WTC11 (cell line): ENCODE data around the gene PPP1R37. TPM values are rescaled to one million over a fixed set of nuclear protein-coding genes. Genes with fewer than 3 reads are reported as not detected.

Source experiments
- ATAC-seq: fragments of 200-7000 bp; cut with Tn5 transposase; 2 replicates; pipeline ENCODE4 v1.10.0; 2021; ENCODE audit warnings: mild to moderate bottlenecking, moderate library complexity
- CTCF ChIA-PET: fragments of 300-600 bp; sonication (Branson Sonifier 250); formaldehyde crosslinking; loops from one replicate; lab custom pipeline; 2021; ENCODE audit warnings: antibody characterized with exemption; lab: Charles Lee
- POLR2A ChIA-PET: fragments of 350-600 bp; sonication (Branson Sonifier 250); formaldehyde crosslinking; loops from one replicate; lab custom pipeline; 2021; ENCODE audit warnings: antibody characterized with exemption; lab: Charles Lee
- DNase-seq: peaks from one replicate; pipeline ENCODE4 v3.0.0; 2021; ENCODE audit warnings: low spot score
- H3K27ac Mint-ChIP-seq: 2 replicates; pipeline ENCODE4 v1.8.0; 2021; ENCODE audit warnings: mixed read lengths
- H3K27me3 Mint-ChIP-seq: 2 replicates; pipeline ENCODE4 v1.8.0; 2021; ENCODE audit warnings: low read depth, mild to moderate bottlenecking, moderate library complexity, mixed read lengths
- H3K36me3 Mint-ChIP-seq: 2 replicates; pipeline ENCODE4 v1.8.0; 2021; ENCODE audit warnings: mixed read lengths
- H3K4me1 Mint-ChIP-seq: 2 replicates; pipeline ENCODE4 v1.8.0; 2022; ENCODE audit warnings: mixed read lengths
- H3K4me3 Mint-ChIP-seq: 2 replicates; pipeline ENCODE4 v1.8.0; 2021; ENCODE audit warnings: mild to moderate bottlenecking, moderate library complexity, mixed read lengths
- H3K9me3 Mint-ChIP-seq: 2 replicates; pipeline ENCODE4 v1.8.0; 2021; ENCODE audit warnings: mixed read lengths
- ATF1 ChIP-seq: sonication (generic); formaldehyde crosslinking; IDR thresholded peaks from 2 replicates; pipeline ENCODE4 v1.8.1; 2023; ENCODE audit warnings: mild to moderate bottlenecking, moderate library complexity, missing genetic modification reagents
- ETV6 ChIP-seq: sonication (generic); formaldehyde crosslinking; IDR thresholded peaks from 2 replicates; pipeline ENCODE4 v1.8.1; 2022; ENCODE audit warnings: mild to moderate bottlenecking, missing genetic modification reagents
- GTF2I ChIP-seq: fragments of 250-450 bp; sonication (Bioruptor Pico); conservative IDR thresholded peaks from 2 replicates; pipeline ENCODE4 v1.4.0; 2021; ENCODE audit warnings: mild to moderate bottlenecking
- HMGA2 ChIP-seq: fragments of 250-450 bp; sonication (Bioruptor Pico); IDR thresholded peaks from 2 replicates; pipeline ENCODE4 v1.4.0; 2021; ENCODE audit warnings: mild to moderate bottlenecking, moderate library complexity
- IRF1 ChIP-seq: sonication (generic); formaldehyde crosslinking; IDR thresholded peaks from 2 replicates; pipeline ENCODE4 v1.8.0; 2023; ENCODE audit warnings: missing genetic modification reagents
- MYBL2 ChIP-seq: sonication (generic); formaldehyde crosslinking; IDR thresholded peaks from 2 replicates; pipeline ENCODE4 v1.8.1; 2023; ENCODE audit warnings: mild to moderate bottlenecking, moderate library complexity, missing genetic modification reagents
- NFE2L1 ChIP-seq: sonication (generic); formaldehyde crosslinking; IDR thresholded peaks from 2 replicates; pipeline ENCODE4 v1.8.1; 2023; ENCODE audit warnings: missing genetic modification reagents
- NR1H2 ChIP-seq: sonication (generic); formaldehyde crosslinking; IDR thresholded peaks from 2 replicates; pipeline ENCODE4 v1.9.0; 2021; ENCODE audit warnings: mild to moderate bottlenecking, moderate library complexity, missing genetic modification reagents
- NR2C2 ChIP-seq: sonication (generic); formaldehyde crosslinking; IDR thresholded peaks from 2 replicates; pipeline ENCODE4 v1.8.0; 2022; ENCODE audit warnings: mild to moderate bottlenecking, missing genetic modification reagents
- RELA ChIP-seq: sonication (generic); formaldehyde crosslinking; IDR thresholded peaks from 2 replicates; pipeline ENCODE4 v1.8.1; 2022; ENCODE audit warnings: missing genetic modification reagents, mild to moderate bottlenecking, borderline replicate concordance
- SOX15 ChIP-seq: fragments of 250-450 bp; sonication (Bioruptor Pico); IDR thresholded peaks from 2 replicates; pipeline ENCODE4 v1.9.0; 2021; ENCODE audit warnings: mild to moderate bottlenecking
- SP1 ChIP-seq: sonication (generic); formaldehyde crosslinking; conservative IDR thresholded peaks from 2 replicates; pipeline ENCODE4 v1.8.1; 2022; ENCODE audit warnings: missing genetic modification reagents
- ZNF138 ChIP-seq: sonication (generic); formaldehyde crosslinking; conservative IDR thresholded peaks from 2 replicates; pipeline ENCODE4 v1.8.1; 2022; ENCODE audit warnings: mild to moderate bottlenecking, moderate library complexity, missing genetic modification reagents
- ZNF219 ChIP-seq: sonication (generic); formaldehyde crosslinking; IDR thresholded peaks from 2 replicates; pipeline ENCODE4 v1.8.0; 2023; ENCODE audit warnings: missing genetic modification reagents, mild to moderate bottlenecking, borderline replicate concordance
- total RNA-seq: library from RNA; stranded (reverse); gene quantifications from 3 replicates; pipeline ENCODE4 v1.2.3, GENCODE V29; 2021
- TF ChIP-seq, protein P1 (sequence below): fragments of 250-450 bp; sonication (Bioruptor Pico); IDR thresholded peaks from 2 replicates; pipeline ENCODE4 v1.9.0; 2021; ENCODE audit warnings: mild to moderate bottlenecking, borderline replicate concordance
- TF ChIP-seq, protein P2 (sequence below): sonication (generic); formaldehyde crosslinking; IDR thresholded peaks from 2 replicates; pipeline ENCODE4 v1.8.0; 2023; ENCODE audit warnings: missing genetic modification reagents, mild to moderate bottlenecking, borderline replicate concordance
- TF ChIP-seq, protein P3 (sequence below): fragments of 250-450 bp; sonication (Bioruptor Pico); conservative IDR thresholded peaks from 2 replicates; pipeline ENCODE4 v1.9.0; 2021; ENCODE audit warnings: mild to moderate bottlenecking

PPP1R37 gene
- total RNA-seq, 1 experiment from 2014 or later, result 35.4 TPM

GRCh38 chr19:45063851-45064801 lies 28.9 kb upstream of the PPP1R37 start:
- no peak for DNase-seq
- no peak overlapping the region for H3K27ac Mint-ChIP-seq
- POLR2A ChIA-PET, result no interaction called here
- peaks cover 40% of the 10 kb centered on the region for H3K36me3 Mint-ChIP-seq
- H3K4me3 Mint-ChIP-seq, result no peak overlapping the region
- H3K4me1 Mint-ChIP-seq, result peaks cover 3% of the 10 kb centered on the region; the same call in 1 of the 2 replicates
- H3K9me3 Mint-ChIP-seq, result no peaks in the 10 kb centered on the region
- no peaks in the 10 kb centered on the region for H3K27me3 Mint-ChIP-seq
- CTCF ChIA-PET, result no interaction called here
- TF ChIP-seq, protein P1, sequence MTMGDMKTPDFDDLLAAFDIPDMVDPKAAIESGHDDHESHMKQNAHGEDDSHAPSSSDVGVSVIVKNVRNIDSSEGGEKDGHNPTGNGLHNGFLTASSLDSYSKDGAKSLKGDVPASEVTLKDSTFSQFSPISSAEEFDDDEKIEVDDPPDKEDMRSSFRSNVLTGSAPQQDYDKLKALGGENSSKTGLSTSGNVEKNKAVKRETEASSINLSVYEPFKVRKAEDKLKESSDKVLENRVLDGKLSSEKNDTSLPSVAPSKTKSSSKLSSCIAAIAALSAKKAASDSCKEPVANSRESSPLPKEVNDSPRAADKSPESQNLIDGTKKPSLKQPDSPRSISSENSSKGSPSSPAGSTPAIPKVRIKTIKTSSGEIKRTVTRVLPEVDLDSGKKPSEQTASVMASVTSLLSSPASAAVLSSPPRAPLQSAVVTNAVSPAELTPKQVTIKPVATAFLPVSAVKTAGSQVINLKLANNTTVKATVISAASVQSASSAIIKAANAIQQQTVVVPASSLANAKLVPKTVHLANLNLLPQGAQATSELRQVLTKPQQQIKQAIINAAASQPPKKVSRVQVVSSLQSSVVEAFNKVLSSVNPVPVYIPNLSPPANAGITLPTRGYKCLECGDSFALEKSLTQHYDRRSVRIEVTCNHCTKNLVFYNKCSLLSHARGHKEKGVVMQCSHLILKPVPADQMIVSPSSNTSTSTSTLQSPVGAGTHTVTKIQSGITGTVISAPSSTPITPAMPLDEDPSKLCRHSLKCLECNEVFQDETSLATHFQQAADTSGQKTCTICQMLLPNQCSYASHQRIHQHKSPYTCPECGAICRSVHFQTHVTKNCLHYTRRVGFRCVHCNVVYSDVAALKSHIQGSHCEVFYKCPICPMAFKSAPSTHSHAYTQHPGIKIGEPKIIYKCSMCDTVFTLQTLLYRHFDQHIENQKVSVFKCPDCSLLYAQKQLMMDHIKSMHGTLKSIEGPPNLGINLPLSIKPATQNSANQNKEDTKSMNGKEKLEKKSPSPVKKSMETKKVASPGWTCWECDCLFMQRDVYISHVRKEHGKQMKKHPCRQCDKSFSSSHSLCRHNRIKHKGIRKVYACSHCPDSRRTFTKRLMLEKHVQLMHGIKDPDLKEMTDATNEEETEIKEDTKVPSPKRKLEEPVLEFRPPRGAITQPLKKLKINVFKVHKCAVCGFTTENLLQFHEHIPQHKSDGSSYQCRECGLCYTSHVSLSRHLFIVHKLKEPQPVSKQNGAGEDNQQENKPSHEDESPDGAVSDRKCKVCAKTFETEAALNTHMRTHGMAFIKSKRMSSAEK, result no peak
- TF ChIP-seq ETV6 (CRISPR knock-in tag), result no peak
- TF ChIP-seq NFE2L1 (CRISPR knock-in tag), result no peak
- TF ChIP-seq ZNF138 (CRISPR knock-in tag), result no peak
- TF ChIP-seq NR1H2, result no peak
- TF ChIP-seq SP1 (CRISPR knock-in tag), result no peak
- TF ChIP-seq ATF1 (CRISPR knock-in tag), result no peak
- TF ChIP-seq ZNF219 (CRISPR knock-in tag), result no peak
- TF ChIP-seq IRF1, result no peak
- TF ChIP-seq SOX15 (CRISPR knock-in tag), result no peak
- TF ChIP-seq HMGA2 (CRISPR knock-in tag), result no peak
- no peak for TF ChIP-seq GTF2I
- TF ChIP-seq, protein P2, sequence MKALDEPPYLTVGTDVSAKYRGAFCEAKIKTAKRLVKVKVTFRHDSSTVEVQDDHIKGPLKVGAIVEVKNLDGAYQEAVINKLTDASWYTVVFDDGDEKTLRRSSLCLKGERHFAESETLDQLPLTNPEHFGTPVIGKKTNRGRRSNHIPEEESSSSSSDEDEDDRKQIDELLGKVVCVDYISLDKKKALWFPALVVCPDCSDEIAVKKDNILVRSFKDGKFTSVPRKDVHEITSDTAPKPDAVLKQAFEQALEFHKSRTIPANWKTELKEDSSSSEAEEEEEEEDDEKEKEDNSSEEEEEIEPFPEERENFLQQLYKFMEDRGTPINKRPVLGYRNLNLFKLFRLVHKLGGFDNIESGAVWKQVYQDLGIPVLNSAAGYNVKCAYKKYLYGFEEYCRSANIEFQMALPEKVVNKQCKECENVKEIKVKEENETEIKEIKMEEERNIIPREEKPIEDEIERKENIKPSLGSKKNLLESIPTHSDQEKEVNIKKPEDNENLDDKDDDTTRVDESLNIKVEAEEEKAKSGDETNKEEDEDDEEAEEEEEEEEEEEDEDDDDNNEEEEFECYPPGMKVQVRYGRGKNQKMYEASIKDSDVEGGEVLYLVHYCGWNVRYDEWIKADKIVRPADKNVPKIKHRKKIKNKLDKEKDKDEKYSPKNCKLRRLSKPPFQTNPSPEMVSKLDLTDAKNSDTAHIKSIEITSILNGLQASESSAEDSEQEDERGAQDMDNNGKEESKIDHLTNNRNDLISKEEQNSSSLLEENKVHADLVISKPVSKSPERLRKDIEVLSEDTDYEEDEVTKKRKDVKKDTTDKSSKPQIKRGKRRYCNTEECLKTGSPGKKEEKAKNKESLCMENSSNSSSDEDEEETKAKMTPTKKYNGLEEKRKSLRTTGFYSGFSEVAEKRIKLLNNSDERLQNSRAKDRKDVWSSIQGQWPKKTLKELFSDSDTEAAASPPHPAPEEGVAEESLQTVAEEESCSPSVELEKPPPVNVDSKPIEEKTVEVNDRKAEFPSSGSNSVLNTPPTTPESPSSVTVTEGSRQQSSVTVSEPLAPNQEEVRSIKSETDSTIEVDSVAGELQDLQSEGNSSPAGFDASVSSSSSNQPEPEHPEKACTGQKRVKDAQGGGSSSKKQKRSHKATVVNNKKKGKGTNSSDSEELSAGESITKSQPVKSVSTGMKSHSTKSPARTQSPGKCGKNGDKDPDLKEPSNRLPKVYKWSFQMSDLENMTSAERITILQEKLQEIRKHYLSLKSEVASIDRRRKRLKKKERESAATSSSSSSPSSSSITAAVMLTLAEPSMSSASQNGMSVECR (CRISPR knock-in tag), result no peak
- TF ChIP-seq NR2C2, result no peak
- no peak for TF ChIP-seq MYBL2
- TF ChIP-seq, protein P3, sequence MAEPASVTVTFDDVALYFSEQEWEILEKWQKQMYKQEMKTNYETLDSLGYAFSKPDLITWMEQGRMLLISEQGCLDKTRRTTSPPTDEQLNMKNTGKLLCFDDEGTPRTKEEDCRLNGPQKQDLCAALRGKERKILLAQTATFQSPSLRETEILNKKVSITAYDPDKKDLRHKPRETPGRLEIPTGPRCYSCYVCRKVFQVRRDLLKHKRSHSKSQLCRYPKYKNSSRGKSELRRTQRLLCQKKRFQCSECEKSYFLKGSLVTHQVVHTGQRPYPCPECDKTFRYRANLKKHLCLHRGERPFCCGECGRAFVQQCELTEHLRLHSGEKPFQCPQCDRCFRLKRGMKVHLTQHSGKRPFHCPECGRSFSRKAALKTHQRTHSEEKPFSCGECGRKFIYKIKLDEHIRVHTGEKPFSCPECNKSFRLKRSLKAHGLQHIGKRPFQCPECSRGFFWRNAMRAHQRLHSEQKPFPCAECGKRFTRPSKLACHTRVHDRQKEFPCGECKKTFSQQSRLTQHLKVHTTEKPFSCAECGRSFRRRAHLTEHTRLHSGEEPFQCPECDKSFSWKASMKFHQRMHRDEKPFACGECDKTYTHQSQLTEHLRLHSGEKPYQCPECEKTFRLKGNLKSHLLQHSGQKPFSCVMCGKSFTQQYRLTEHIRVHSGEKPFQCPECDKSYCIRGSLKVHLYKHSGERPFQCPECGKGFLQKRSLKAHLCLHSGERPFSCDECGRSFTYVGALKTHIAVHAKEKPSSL (CRISPR knock-in tag), result no peak
- no peak for TF ChIP-seq RELA (CRISPR knock-in tag)
- no peak for ATAC-seq
